GM13976 (cell line): ENCODE data around the gene NPAS3.

Experiments
- DNase-seq: peaks from one replicate; pipeline ENCODE4 v3.0.0; 2012; ENCODE audit warnings: low spot score
- CTCF ChIP-seq: IDR thresholded peaks from 2 replicates; pipeline ENCODE4 v1.5.1; 2012; ENCODE audit warnings: borderline replicate concordance, mild to moderate bottlenecking; ENCODE audit not compliant: insufficient read depth; ENCODE audit errors: extremely low read depth, missing control alignments, control extremely low read depth
- in situ Hi-C: fragments of 300-500 bp; cut with MboI; formaldehyde crosslinking; loops from one replicate; pipeline ENCODE4 v1.12.0; 2022; ENCODE audit warnings: low sequenced_read_pairs, mixed read lengths, inconsistent platforms; ENCODE audit not compliant: unreplicated experiment

NPAS3 gene

DNA sequence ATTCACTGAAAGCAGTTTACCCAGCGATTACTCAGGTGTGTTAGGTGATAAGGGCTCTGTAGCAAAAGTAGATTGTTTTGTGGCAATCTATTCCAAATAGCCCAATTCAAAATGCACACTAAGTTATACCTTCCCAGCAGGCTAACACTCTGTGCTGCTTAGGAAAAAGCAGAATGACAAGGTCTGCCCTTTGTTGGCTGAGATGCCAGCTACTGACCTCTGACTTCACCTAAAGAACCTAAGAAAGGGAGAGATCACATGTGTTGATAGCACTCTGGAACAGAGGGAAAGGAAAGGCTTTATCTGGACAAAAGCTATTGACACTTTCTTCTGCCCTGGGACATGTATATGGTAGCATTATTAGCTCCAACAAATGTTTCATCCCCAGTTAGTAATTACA, 609.9 kb downstream of the NPAS3 start:
- in situ Hi-C loops, result no loop called here
- DNase-seq, result no peak
- no peak for TF ChIP-seq CTCF

DNA sequence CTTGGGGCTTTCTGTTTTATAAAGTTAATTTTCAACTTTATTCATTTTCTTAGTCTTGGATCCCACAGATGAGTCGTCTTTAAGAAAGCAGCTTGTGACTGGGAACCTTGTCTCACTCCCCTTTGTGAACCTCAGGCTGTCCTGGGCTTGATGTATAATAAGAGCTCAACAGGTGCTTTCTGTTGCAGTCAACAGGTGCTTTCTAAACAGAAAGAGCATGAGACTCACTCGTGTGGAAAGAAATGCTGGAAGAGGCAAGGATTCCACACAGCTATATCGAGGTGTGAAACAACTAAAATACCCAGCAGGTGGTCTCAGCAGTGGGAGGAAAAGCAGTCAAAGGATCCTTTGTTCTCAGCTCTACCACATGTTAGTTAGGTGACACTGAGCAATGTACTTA, 613.3 kb downstream of the NPAS3 start:
- DNase-seq, result no peak
- in situ Hi-C loops, result no loop called here
- TF ChIP-seq CTCF, result no peak

DNA sequence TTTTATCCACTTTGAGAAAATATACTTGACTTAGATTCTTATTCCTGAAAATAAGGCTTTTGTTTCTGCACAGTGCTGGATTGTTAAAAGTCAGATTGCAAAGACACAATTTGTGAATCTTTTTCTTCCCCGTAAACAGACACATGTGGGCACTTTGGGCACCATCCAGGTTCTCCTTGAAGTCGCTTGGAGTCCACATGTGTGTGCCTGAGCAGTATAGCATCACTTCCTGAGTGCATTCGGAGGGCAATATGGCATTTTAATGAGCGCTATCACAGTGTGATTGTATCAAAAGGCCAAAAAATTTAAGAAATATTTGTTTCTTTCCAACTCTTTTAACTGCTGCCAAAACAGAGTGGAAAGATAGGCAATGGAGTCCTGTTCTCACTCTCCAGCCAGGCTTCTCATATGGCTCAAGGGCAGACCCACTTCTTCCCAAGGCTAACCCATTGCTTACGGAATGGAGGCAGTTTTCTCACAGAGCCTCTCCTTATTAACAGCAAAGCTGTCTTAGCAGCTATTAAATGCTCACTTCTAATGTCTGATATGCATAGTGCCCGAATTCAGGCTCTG, 615.1 kb downstream of the NPAS3 start:
- DNase-seq, result no peak
- in situ Hi-C loops, result no loop called here
- TF ChIP-seq CTCF, result no peak

DNA sequence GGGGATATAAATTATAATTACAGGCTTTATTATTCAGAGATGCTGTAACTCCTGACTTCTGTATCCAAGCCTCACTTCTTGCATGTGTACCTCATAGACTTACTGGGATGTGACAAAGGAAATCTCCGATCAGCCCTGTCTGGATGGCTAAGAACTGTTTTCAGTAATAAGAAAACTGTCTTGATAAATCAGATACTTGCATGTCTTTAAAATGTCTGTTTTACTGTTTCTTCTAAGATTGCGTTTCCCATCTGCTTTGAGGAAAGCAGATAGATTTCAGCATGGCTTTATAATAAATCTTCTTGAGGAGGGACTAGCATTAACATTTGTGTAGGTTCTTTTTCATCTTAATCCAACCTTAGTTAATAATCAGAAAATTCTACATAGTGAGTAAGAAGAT, 616.3 kb downstream of the NPAS3 start:
- TF ChIP-seq CTCF, result no peak
- in situ Hi-C loops, result no loop called here
- no peak for DNase-seq

GRCh38 chr14:33555710-33556350, 617.2 kb downstream of the NPAS3 start:
- in situ Hi-C loops, result no loop called here

DNA sequence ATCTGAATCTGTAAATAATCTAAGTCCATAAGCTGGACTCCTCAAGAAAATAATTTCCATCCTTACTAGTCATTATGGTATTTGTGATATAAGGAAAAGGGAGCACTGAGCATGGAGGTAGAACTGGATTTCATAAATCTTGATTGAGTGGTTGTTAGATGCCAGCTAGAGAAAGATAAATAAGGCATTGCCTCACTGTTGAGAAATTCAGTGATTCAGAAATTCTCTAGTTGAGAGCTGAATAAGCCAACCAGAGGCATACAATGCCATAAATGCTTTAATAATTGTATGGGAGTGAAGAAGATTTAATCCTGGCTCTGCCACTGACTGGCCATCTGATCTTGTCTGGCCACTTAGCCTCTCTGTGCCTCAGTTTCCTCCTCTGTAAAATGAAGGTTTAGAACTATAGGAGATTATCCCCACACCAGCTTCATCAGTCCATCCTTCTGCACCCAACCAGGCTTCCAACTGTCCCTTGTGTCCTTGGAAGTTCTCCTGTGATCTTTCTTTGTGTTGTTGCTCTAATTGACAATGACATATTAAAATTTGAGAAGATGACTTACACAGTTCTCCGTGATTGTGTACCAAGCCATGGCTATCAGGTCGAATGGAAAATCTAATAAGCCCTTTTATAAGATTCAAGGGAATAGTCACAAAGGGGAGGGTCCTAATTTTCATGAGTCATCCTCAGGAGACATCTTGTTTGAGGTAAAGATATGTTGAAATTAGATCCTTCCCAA, 617.9 kb downstream of the NPAS3 start:
- in situ Hi-C loops, result no loop called here
- DNase-seq, result no peak
- TF ChIP-seq CTCF, result no peak

More at GRCh38 chr14:33555710-33556350, 617.2 kb downstream of the NPAS3 start:
- TF ChIP-seq CTCF, result no peak
- no peak for DNase-seq
